ENCODE measurements around the gene EPB41L1. TPM values are rescaled to one million over a fixed set of nuclear protein-coding genes. Genes with fewer than 3 reads are reported as not detected.

Gene EPB41L1
- total RNA-seq, 1 experiment from 2014 or later, result 42.1 TPM

GRCh38 chr20:36281785-36282380 lies 127.3 kb downstream of the EPB41L1 start:
- TF ChIP-seq EZH2phosphoT487 (IDR thresholded peaks at IDR 0.05; ENCODE audit: borderline replicate concordance) (no peak), REST (IDR thresholded peaks at IDR 0.05; ENCODE audit: low read depth) (no peak), EGR1 (IDR thresholded peaks at IDR 0.05; ENCODE audit: low read depth) (no peak), JUND (IDR thresholded peaks at IDR 0.05) (no peak), ELF1 (IDR thresholded peaks at IDR 0.05; ENCODE audit: borderline replicate concordance, low read depth) (no peak), TCF7L2 (IDR thresholded peaks at IDR 0.05; ENCODE audit: borderline replicate concordance, extremely low read depth, insufficient read depth, insufficient read length) (no peak), SRF (IDR thresholded peaks at IDR 0.05; ENCODE audit: low read depth) (no peak), ZFX (IDR thresholded peaks at IDR 0.05) (no peak), ZNF274 (IDR thresholded peaks at IDR 0.05; ENCODE audit: low read depth, low read length) (no peak), POLR2A (IDR thresholded peaks at IDR 0.05; ENCODE audit: borderline replicate concordance, extremely low read depth, insufficient read depth, insufficient read length) (no peak), CBX3 (IDR thresholded peaks at IDR 0.05; ENCODE audit: low read depth) (no peak)
- TF ChIP-seq, protein P1, sequence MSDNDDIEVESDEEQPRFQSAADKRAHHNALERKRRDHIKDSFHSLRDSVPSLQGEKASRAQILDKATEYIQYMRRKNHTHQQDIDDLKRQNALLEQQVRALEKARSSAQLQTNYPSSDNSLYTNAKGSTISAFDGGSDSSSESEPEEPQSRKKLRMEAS (IDR thresholded peaks at IDR 0.05), result no peak
- TF ChIP-seq, protein P2, sequence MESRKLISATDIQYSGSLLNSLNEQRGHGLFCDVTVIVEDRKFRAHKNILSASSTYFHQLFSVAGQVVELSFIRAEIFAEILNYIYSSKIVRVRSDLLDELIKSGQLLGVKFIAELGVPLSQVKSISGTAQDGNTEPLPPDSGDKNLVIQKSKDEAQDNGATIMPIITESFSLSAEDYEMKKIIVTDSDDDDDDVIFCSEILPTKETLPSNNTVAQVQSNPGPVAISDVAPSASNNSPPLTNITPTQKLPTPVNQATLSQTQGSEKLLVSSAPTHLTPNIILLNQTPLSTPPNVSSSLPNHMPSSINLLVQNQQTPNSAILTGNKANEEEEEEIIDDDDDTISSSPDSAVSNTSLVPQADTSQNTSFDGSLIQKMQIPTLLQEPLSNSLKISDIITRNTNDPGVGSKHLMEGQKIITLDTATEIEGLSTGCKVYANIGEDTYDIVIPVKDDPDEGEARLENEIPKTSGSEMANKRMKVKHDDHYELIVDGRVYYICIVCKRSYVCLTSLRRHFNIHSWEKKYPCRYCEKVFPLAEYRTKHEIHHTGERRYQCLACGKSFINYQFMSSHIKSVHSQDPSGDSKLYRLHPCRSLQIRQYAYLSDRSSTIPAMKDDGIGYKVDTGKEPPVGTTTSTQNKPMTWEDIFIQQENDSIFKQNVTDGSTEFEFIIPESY (IDR thresholded peaks at IDR 0.05; ENCODE audit: extremely low read depth, insufficient replicate concordance, low read length), result no peak
- ChIA-PET POLR2A (no interaction called here), CTCF (no interaction called here), RAD21 (ENCODE audit: low non-redundant PET in 1 of 2, low total read pairs in 2 of 2, uncharacterized antibody in 2 of 2, unreplicated experiment in 2 of 2) (no interaction called here)
- no peak overlapping the region for H3K27ac ChIP-seq (ENCODE audit: low read depth, low read length)
- intact Hi-C loops (cut with micrococcal nuclease), result no loop called here
- BruUV-seq (replicated peaks), result no TSS peak
- ATAC-seq (no peak), DNase-seq (ENCODE audit: low read depth, low spot score) (no peak)
- H4K20me1 ChIP-seq (ENCODE audit: insufficient read depth), result no peaks in the 10 kb centered on the region
- no peak overlapping the region for H2AFZ ChIP-seq (ENCODE audit: low read depth, low read length, poor library complexity, severe bottlenecking)
- no peaks in the 10 kb centered on the region for H3K79me2 ChIP-seq (ENCODE audit: insufficient read depth, low read length)
- no peaks in the 10 kb centered on the region for H3K9me3 ChIP-seq (ENCODE audit: control insufficient read depth in 1 of 2, insufficient read depth in 1 of 2, low read depth in 1 of 2, low read length in 2 of 2)
- peaks cover 3% of the 10 kb centered on the region; the same call in 1 of the 2 replicates for H3K27me3 ChIP-seq (ENCODE audit: insufficient read depth, low read length)
- H3K9me2 ChIP-seq (ENCODE audit: insufficient read depth), result no peaks in the 10 kb centered on the region
- H3K9ac ChIP-seq (ENCODE audit: low read length), result no peak overlapping the region
- no peak overlapping the region for H3K4me2 ChIP-seq (ENCODE audit: low read length)
- H3K4me1 ChIP-seq (ENCODE audit: control insufficient read depth in 1 of 2, insufficient read depth in 2 of 2, low read length in 2 of 2), result no peaks in the 10 kb centered on the region
- H3K36me3 ChIP-seq (ENCODE audit: control insufficient read depth in 1 of 2, insufficient read depth in 2 of 2, low read length in 2 of 2), result no peaks in the 10 kb centered on the region
- H3K4me3 ChIP-seq (replicated peaks in 1 of 2; ENCODE audit: low read depth in 1 of 2, low read length in 2 of 2), result no peak overlapping the region

Other genes starting within 250 kb of the EPB41L1 start
- gene SCAND1, start 200.2 kb upstream of the EPB41L1 start, total RNA-seq (2021; ENCODE audit: unreplicated experiment), result 46.2 TPM
- gene CNBD2, start 186.2 kb upstream of the EPB41L1 start, total RNA-seq (2021; ENCODE audit: unreplicated experiment), result 3.1 TPM
- gene AAR2, start 81.7 kb downstream of the EPB41L1 start, total RNA-seq (2021; ENCODE audit: unreplicated experiment), result 23.3 TPM
- 40.3 TPM for gene DLGAP4, start 151.6 kb downstream of the EPB41L1 start, total RNA-seq (2021; ENCODE audit: unreplicated experiment)